GM12878 (cell line): ENCODE data around the gene GPT2. TPM values are rescaled to one million over a fixed set of nuclear protein-coding genes. Genes with fewer than 3 reads are reported as not detected.

ENCODE experiments used
- ATAC-seq: fragments of 200-7000 bp; cut with Tn5 transposase; 3 replicates; pipeline ENCODE4 v1.9.1; 2020; ENCODE audit warnings: mild to moderate bottlenecking, moderate library complexity
- BruUV-seq: library from RNA; stranded (reverse); fragments of 400-500 nt; replicated peaks from 2 replicates; lab custom pipeline; 2021; lab: Mats Ljungman, UMichigan
- CTCF ChIA-PET: fragments of 300-600 bp; sonication (Branson Sonifier 250); formaldehyde crosslinking; extraction: SDS; loops from one replicate; lab custom pipeline; 2021; ENCODE audit warnings: inconsistent platforms; lab: Yijun Ruan, JAX
- POLR2A ChIA-PET: fragments of 350-600 bp; formaldehyde crosslinking; extraction: SDS; loops from one replicate; lab custom pipeline; 2021; ENCODE audit warnings: inconsistent platforms; lab: Charles Lee
- RAD21 ChIA-PET: fragments of 300-600 bp; sonication (Branson Sonifier 250); formaldehyde crosslinking; loops from one replicate; lab custom pipeline; 2023; ENCODE audit warnings: antibody characterized with exemption; ENCODE audit not compliant: unreplicated experiment; lab: Charles Lee
- SMC1A ChIA-PET: fragments of 300-600 bp; sonication (Branson Sonifier 250); formaldehyde crosslinking; loops from one replicate; lab custom pipeline; 2023; ENCODE audit not compliant: unreplicated experiment, uncharacterized antibody; lab: Charles Lee
- DNase-seq: peaks from one replicate; pipeline ENCODE4 v3.0.0-alpha.2; 2011; ENCODE audit warnings: low read depth, low spot score
- FAIRE-seq: peaks from 3 replicates; lab custom pipeline; 2011; peaks lifted over from hg19 to GRCh38; lab: Jason Lieb, UNC
- H2AFZ ChIP-seq: 2 replicates; pipeline ENCODE4 v1.6.0; 2011; ENCODE audit warnings: low read depth, low read length, control low read depth; ENCODE audit not compliant: control insufficient read depth
- H3K27ac ChIP-seq: 2 replicates; pipeline ENCODE4 v1.5.1; 2011; ENCODE audit warnings: control low read depth; ENCODE audit not compliant: control insufficient read depth, insufficient read depth
- H3K27me3 ChIP-seq, 2 experiments: replicated peaks in 1 of 2; 2 replicates each; pipeline versions ENCODE4 v1.6.0 to v1.6.1; 2011; ENCODE audit warnings: low read length in 1 of 2; ENCODE audit not compliant: control insufficient read depth in 2 of 2, insufficient read depth in 2 of 2
- H3K36me3 ChIP-seq, 2 experiments: 2 replicates each; pipeline ENCODE4 v1.5.1; 2011; ENCODE audit warnings: low read length in 1 of 2; ENCODE audit not compliant: control insufficient read depth in 2 of 2, insufficient read depth in 2 of 2
- H3K4me1 ChIP-seq: 2 replicates; pipeline ENCODE4 v1.6.1; 2011; ENCODE audit warnings: mild to moderate bottlenecking, low read length, moderate library complexity, mixed read lengths; ENCODE audit not compliant: control insufficient read depth, insufficient read depth
- H3K4me2 ChIP-seq: 2 replicates; pipeline ENCODE4 v1.6.0; 2011; ENCODE audit warnings: control low read depth; ENCODE audit not compliant: control insufficient read depth, insufficient read depth
- H3K4me3 ChIP-seq: fragments of 200-600 bp; sonication (generic); 2 replicates; pipeline ENCODE4 v1.5.1; 2016
- H3K79me2 ChIP-seq: 2 replicates; pipeline ENCODE4 v1.6.0; 2011; ENCODE audit warnings: low read length; ENCODE audit not compliant: control insufficient read depth, insufficient read depth
- H3K9ac ChIP-seq: 2 replicates; pipeline ENCODE4 v1.8.0; 2011; ENCODE audit warnings: low read length, control low read depth, mixed read lengths; ENCODE audit not compliant: control insufficient read depth, insufficient read depth
- H3K9me3 ChIP-seq: replicated peaks from 3 replicates; pipeline ENCODE4 v1.5.1; 2011; ENCODE audit warnings: mild to moderate bottlenecking, low read length; ENCODE audit not compliant: control insufficient read depth, insufficient read depth
- H4K20me1 ChIP-seq: 2 replicates; pipeline ENCODE4 v1.6.0; 2011; ENCODE audit not compliant: control insufficient read depth, insufficient read depth
- FOXM1 ChIP-seq: IDR thresholded peaks from 2 replicates; pipeline ENCODE4 v1.6.1; 2012; ENCODE audit warnings: low read depth, mild to moderate bottlenecking, inconsistent platforms, low read length, moderate library complexity
- NFIC ChIP-seq: IDR thresholded peaks from 2 replicates; pipeline ENCODE4 v1.6.1; 2012; ENCODE audit warnings: low read depth, mild to moderate bottlenecking, inconsistent platforms, low read length, moderate library complexity
- PKNOX1 ChIP-seq: fragments of 450-650 bp; IDR thresholded peaks from 2 replicates; pipeline ENCODE4 v1.6.1; 2016; ENCODE audit warnings: mild to moderate bottlenecking
- RELA ChIP-seq: fragments of 450-650 bp; IDR thresholded peaks from 2 replicates; pipeline ENCODE4 v1.8.0; 2014; ENCODE audit warnings: borderline replicate concordance; ENCODE audit not compliant: partially characterized antibody
- SMARCA5 ChIP-seq: fragments of 450-650 bp; IDR thresholded peaks from 2 replicates; pipeline ENCODE4 v1.6.1; 2017; ENCODE audit warnings: mild to moderate bottlenecking
- ZBTB40 ChIP-seq: fragments of 450-650 bp; IDR thresholded peaks from 2 replicates; pipeline ENCODE4 v1.6.1; 2016; ENCODE audit warnings: mild to moderate bottlenecking, moderate library complexity, borderline replicate concordance
- WGBS: methylation state at CpG from one replicate; pipeline ENCODE4 v1.1.6; 2016; ENCODE audit warnings: low lambda C conversion rate; ENCODE audit not compliant: insufficient replicate concordance, insufficient coverage; ENCODE audit errors: missing lambda C conversion rate; 5-methylcytosine and 5-hydroxymethylcytosine counted together
- in situ Hi-C: fragments of 300-500 bp; cut with MboI; formaldehyde crosslinking; loops from 9 replicates; pipeline ENCODE4 v1.14.3; 2018; ENCODE audit warnings: mixed read lengths
- intact Hi-C: fragments of 100-400 bp; cut with micrococcal nuclease; formaldehyde crosslinking; loops from one replicate; pipeline ENCODE4 v1.14.2; 2022; ENCODE audit not compliant: unreplicated experiment
- polyA plus RNA-seq, 11 experiments: library from polyadenylated mRNA; depleted of rRNA in 4 of 11; unstranded in 6 of 11; stranded (reverse) in 5 of 11; fragments of >200 nt; fragmentation: Nextera tagmentation in 4 of 11; fragmentation: Illumina TruSeq in 1 of 11; extraction: Ambion mirVana in 4 of 11; extraction: Trizol in 1 of 11; gene quantifications; 1 replicate in 1 of 11; 2 replicates in 10 of 11; pipeline versions ENCODE4 v1.2.1 to v1.2.3, GENCODE V29; 2011 to 2016; ENCODE audit warnings: inconsistent platforms in 2 of 11, missing spikeins in 2 of 11, low read depth in 1 of 11
- total RNA-seq, 4 experiments: library from RNA; depleted of rRNA in 3 of 4; stranded (reverse); fragments of >200 nt in 3 of 4; fragmentation: Illumina TruSeq in 1 of 4; extraction: Trizol in 1 of 4; gene quantifications; 2 replicates each; pipeline versions ENCODE4 v1.2.1 to v1.2.3, GENCODE V29; 2013 to 2021
- TF ChIP-seq, protein P1 (sequence below): IDR thresholded peaks from 2 replicates; pipeline ENCODE4 v1.6.1; 2012; ENCODE audit warnings: low read depth, low read length, improper control_type of control experiment
- TF ChIP-seq, protein P2 (sequence below): IDR thresholded peaks from 2 replicates; pipeline ENCODE4 v1.6.1; 2012; ENCODE audit warnings: low read depth, low read length, improper control_type of control experiment
- TF ChIP-seq, protein P3 (sequence below): fragments of 450-650 bp; conservative IDR thresholded peaks from 2 replicates; pipeline ENCODE4 v1.6.1; 2017; ENCODE audit warnings: mild to moderate bottlenecking, moderate library complexity

The GPT2 gene
- total and polyA plus RNA-seq, 10 of the 15 experiments (the other 5 are each of a cell fraction or from before 2014, with no cell fraction given), result 0.45 to 9.9 (median 4.3) TPM

DNA sequence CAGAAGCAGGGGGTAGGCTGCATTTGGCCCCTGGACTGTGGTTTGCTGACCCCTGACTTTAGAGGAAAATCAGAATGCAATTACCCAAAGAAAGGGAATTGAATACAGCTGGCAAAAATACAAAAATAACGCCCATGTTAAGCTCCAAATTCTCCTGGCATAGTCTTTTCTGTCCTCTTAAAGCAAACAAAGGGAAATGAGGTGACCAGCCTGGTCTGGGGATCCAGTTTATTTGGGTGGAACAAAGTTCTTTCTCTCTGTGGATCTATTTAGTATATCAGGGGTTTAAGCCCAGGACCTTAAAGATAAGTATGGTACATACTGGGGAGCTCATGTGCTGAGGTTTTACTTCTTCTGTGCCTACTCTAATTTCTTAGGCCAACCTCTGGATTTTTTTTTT lies 65.8 kb downstream of the GPT2 start (continued):
- TF ChIP-seq SMARCA5, result no peak
- TF ChIP-seq ZBTB40, result no peak

DNA sequence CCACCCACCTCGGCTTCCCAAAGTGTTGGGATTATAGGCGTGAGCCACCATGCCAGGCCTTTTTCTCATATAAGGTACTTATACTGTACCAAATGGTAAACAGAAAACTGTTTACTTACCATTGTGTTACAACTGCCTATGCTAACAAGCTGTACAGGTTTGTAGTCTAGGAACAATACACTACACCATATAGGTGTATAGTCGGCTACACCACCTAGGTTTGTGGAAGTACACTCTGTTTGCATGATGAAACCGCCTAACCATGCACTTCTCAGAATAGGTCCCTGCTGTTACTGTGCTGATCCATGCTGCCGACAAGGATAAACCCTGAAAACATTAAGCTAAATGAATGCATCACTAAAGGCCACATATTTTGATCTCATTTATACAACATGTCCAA lies 70.4 kb downstream of the GPT2 start:
- Histone ChIP-seq H3K4me3 (no peak overlapping the region), H3K27me3 (no peaks in the 10 kb centered on the region), H3K9ac (no peak overlapping the region), H2AFZ (no peak overlapping the region), H3K9me3 (no peaks in the 10 kb centered on the region), H4K20me1 (no peaks in the 10 kb centered on the region), H3K4me1 (no peaks in the 10 kb centered on the region), H3K4me2 (no peak overlapping the region), H3K79me2 (no peaks in the 10 kb centered on the region), H3K27ac (no peak overlapping the region), H3K36me3 (peaks cover 7 to 19% of the 10 kb centered on the region in 2 experiments)
- ChIA-PET SMC1A (interaction anchor here (0.6 to 1.5 kb wide), 3 partner anchors 24 to 1381 kb away, joined by 3 to 4 read pairs (median 3); no protein-coding TSS in a partner anchor), POLR2A (interaction anchor here (1.0 kb wide), 1 partner anchor 9 kb away, joined by 4 read pairs; no protein-coding TSS in a partner anchor), CTCF (interaction anchor here (0.8 kb wide), 1 partner anchor 1204 kb away, joined by 3 read pairs; no protein-coding TSS in a partner anchor), RAD21 (no interaction called here)
- TF ChIP-seq PKNOX1, result no peak
- TF ChIP-seq, protein P1, sequence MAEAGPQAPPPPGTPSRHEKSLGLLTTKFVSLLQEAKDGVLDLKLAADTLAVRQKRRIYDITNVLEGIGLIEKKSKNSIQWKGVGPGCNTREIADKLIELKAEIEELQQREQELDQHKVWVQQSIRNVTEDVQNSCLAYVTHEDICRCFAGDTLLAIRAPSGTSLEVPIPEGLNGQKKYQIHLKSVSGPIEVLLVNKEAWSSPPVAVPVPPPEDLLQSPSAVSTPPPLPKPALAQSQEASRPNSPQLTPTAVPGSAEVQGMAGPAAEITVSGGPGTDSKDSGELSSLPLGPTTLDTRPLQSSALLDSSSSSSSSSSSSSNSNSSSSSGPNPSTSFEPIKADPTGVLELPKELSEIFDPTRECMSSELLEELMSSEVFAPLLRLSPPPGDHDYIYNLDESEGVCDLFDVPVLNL, result no peak
- TF ChIP-seq FOXM1, result no peak
- TF ChIP-seq, protein P2, sequence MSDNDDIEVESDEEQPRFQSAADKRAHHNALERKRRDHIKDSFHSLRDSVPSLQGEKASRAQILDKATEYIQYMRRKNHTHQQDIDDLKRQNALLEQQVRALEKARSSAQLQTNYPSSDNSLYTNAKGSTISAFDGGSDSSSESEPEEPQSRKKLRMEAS, result no peak
- no peak for TF ChIP-seq RELA
- TF ChIP-seq NFIC, result no peak
- TF ChIP-seq, protein P3, sequence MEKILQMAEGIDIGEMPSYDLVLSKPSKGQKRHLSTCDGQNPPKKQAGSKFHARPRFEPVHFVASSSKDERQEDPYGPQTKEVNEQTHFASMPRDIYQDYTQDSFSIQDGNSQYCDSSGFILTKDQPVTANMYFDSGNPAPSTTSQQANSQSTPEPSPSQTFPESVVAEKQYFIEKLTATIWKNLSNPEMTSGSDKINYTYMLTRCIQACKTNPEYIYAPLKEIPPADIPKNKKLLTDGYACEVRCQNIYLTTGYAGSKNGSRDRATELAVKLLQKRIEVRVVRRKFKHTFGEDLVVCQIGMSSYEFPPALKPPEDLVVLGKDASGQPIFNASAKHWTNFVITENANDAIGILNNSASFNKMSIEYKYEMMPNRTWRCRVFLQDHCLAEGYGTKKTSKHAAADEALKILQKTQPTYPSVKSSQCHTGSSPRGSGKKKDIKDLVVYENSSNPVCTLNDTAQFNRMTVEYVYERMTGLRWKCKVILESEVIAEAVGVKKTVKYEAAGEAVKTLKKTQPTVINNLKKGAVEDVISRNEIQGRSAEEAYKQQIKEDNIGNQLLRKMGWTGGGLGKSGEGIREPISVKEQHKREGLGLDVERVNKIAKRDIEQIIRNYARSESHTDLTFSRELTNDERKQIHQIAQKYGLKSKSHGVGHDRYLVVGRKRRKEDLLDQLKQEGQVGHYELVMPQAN, result no peak
- no TSS peak for BruUV-seq
- ATAC-seq (peak; percentile 22; the same call in 2 of the 3 replicates), FAIRE-seq (no peak), DNase-seq (no peak)
- 90% methylated on average over 5 of the region's 5 CpGs for WGBS
- intact Hi-C loops, result no loop called here
- in situ Hi-C loops, result loop anchor here (5.0 kb wide), 2 partner anchors 183 to 1213 kb away; no protein-coding TSS in a partner anchor
